HepG2 (cell line): ENCODE measurements around the gene ABHD10. TPM values are rescaled to one million over a fixed set of nuclear protein-coding genes. Genes with fewer than 3 reads are reported as not detected.
A peak's percentile ranks its signal among the peaks of the same experiment; 100 is the strongest.

Source experiments
- ARNTL ChIP-seq: sonication (generic); formaldehyde crosslinking; IDR thresholded peaks from 2 replicates; pipeline ENCODE4 v1.4.0; 2020; ENCODE audit warnings: mild to moderate bottlenecking, missing genetic modification reagents
- DNMT3B ChIP-seq: conservative IDR thresholded peaks from 2 replicates; pipeline ENCODE4 v1.6.1; 2016; ENCODE audit warnings: missing biosample characterization, control low read depth
- ERF ChIP-seq: IDR thresholded peaks from 2 replicates; pipeline ENCODE4 v1.6.1; 2018; ENCODE audit warnings: missing biosample characterization, missing genetic modification reagents
- MED13 ChIP-seq: sonication (generic); formaldehyde crosslinking; IDR thresholded peaks from 2 replicates; pipeline ENCODE4 v1.5.0; 2020; ENCODE audit warnings: missing genetic modification reagents
- NFKBIZ ChIP-seq: IDR thresholded peaks from 2 replicates; pipeline ENCODE4 v1.6.1; 2018; ENCODE audit warnings: missing genetic modification reagents, missing compliant biosample characterization
- NKX3-1 ChIP-seq: sonication (generic); formaldehyde crosslinking; IDR thresholded peaks from 2 replicates; pipeline ENCODE4 v1.5.0; 2020; ENCODE audit warnings: missing genetic modification reagents
- THRA ChIP-seq: sonication (generic); formaldehyde crosslinking; IDR thresholded peaks from 2 replicates; pipeline ENCODE4 v1.4.0; 2020; ENCODE audit warnings: missing genetic modification reagents, borderline replicate concordance
- YEATS4 ChIP-seq: sonication (generic); formaldehyde crosslinking; IDR thresholded peaks from 2 replicates; pipeline ENCODE4 v1.4.0; 2020; ENCODE audit warnings: missing genetic modification reagents, borderline replicate concordance
- ZFP41 ChIP-seq: sonication (generic); formaldehyde crosslinking; IDR thresholded peaks from 2 replicates; pipeline ENCODE4 v1.4.0; 2020; ENCODE audit warnings: mild to moderate bottlenecking, missing genetic modification reagents, borderline replicate concordance
- ZFY ChIP-seq: sonication (generic); formaldehyde crosslinking; IDR thresholded peaks from 2 replicates; pipeline ENCODE4 v1.4.0; 2020; ENCODE audit warnings: missing genetic modification reagents
- ZHX1 ChIP-seq: sonication (generic); formaldehyde crosslinking; IDR thresholded peaks from 2 replicates; pipeline ENCODE4 v1.8.1; 2022; ENCODE audit warnings: low read depth, mild to moderate bottlenecking, missing genetic modification reagents
- ZNF12 ChIP-seq: sonication (generic); formaldehyde crosslinking; IDR thresholded peaks from 2 replicates; pipeline ENCODE4 v1.5.0; 2020; ENCODE audit warnings: missing genetic modification reagents
- ZNF564 ChIP-seq: sonication (generic); formaldehyde crosslinking; IDR thresholded peaks from 2 replicates; pipeline ENCODE4 v1.8.1; 2023; ENCODE audit warnings: mild to moderate bottlenecking, missing genetic modification reagents
- ZNF597 ChIP-seq: sonication (generic); formaldehyde crosslinking; IDR thresholded peaks from 2 replicates; pipeline ENCODE4 v1.5.0; 2020; ENCODE audit warnings: missing genetic modification reagents
- ZNF784 ChIP-seq: sonication (generic); formaldehyde crosslinking; IDR thresholded peaks from 2 replicates; pipeline ENCODE4 v1.5.1; 2020; ENCODE audit warnings: missing genetic modification reagents, mild to moderate bottlenecking, borderline replicate concordance
- ZNF800 ChIP-seq: sonication (generic); formaldehyde crosslinking; IDR thresholded peaks from 2 replicates; pipeline ENCODE4 v1.4.0; 2020; ENCODE audit warnings: missing genetic modification reagents
- ZXDC ChIP-seq: sonication (generic); formaldehyde crosslinking; IDR thresholded peaks from 2 replicates; pipeline ENCODE4 v1.5.0; 2020; ENCODE audit warnings: mild to moderate bottlenecking, missing genetic modification reagents
- polyA plus RNA-seq, 8 experiments: library from polyadenylated mRNA; depleted of rRNA in 3 of 8; stranded (reverse) in 7 of 8; unstranded in 1 of 8; fragments of >200 nt; fragmentation: Illumina TruSeq in 4 of 8; extraction: Trizol in 4 of 8; gene quantifications; 2 replicates each; pipeline versions ENCODE4 v1.2.1 to v1.2.3, GENCODE V29; 2011 to 2016; ENCODE audit warnings: low read depth in 4 of 8, missing spikeins in 1 of 8, mixed read lengths in 1 of 8; ENCODE audit not compliant: insufficient read depth in 1 of 8
- total RNA-seq, 5 experiments: library from RNA; depleted of rRNA; stranded (reverse); fragments of >200 nt; fragmentation: Illumina TruSeq; extraction: Trizol; gene quantifications; 2 replicates each; pipeline ENCODE4 v1.2.3, GENCODE V29; 2016; ENCODE audit warnings: low read depth in 1 of 5

ABHD10 gene
- total and polyA plus RNA-seq, 2 of the 13 experiments (the other 11 are each of a cell fraction or from before 2014, with no cell fraction given), result 22.8 to 50.2 TPM

GRCh38 chr3:111978583-111979433, at the start of gene ABHD10 (continued):
- peak; percentile 40; the same call in 1 of the 2 replicates for TF ChIP-seq ZNF800
- TF ChIP-seq NKX3-1 (CRISPR knock-in tag), result peak; percentile 66; the same call in 1 of the 2 replicates
- TF ChIP-seq ZNF12, result no peak; the same call in 1 of the 2 replicates
- TF ChIP-seq ZNF564 (CRISPR knock-in tag), result peak; percentile 60; the same call in 1 of the 2 replicates
- peak; percentile 85 for TF ChIP-seq YEATS4
- peak; percentile 86 for TF ChIP-seq ZFY (CRISPR knock-in tag)
- TF ChIP-seq NFKBIZ (CRISPR knock-in tag), result no peak
- TF ChIP-seq ZHX1 (CRISPR knock-in tag), result 0 out of 2 replicates have a peak, but pooled peaks have one; percentile 16
- TF ChIP-seq THRA, result 0 out of 2 replicates have a peak, but pooled peaks have one; percentile 44
- 0 out of 2 replicates have a peak, but pooled peaks have one; percentile 42 for TF ChIP-seq ZFP41 (CRISPR knock-in tag)
- no peak for TF ChIP-seq ZXDC (CRISPR knock-in tag)
- peak; percentile 91 for TF ChIP-seq ERF (CRISPR knock-in tag)
- TF ChIP-seq ARNTL (CRISPR knock-in tag), result no peak
- TF ChIP-seq MED13 (CRISPR knock-in tag), result 0 out of 2 replicates have a peak, but pooled peaks have one; percentile 53
- peak; percentile 78; the same call in 1 of the 2 replicates for TF ChIP-seq ZNF784 (CRISPR knock-in tag)
- TF ChIP-seq DNMT3B (CRISPR knock-in tag), result no peak; the same call in 1 of the 2 replicates
- no peak for TF ChIP-seq ZNF597
